ENCODE data around the gene HOXC12. TPM values are rescaled to one million over a fixed set of nuclear protein-coding genes. Genes with fewer than 3 reads are reported as not detected.
A peak's percentile ranks its signal among the peaks of the same experiment; 100 is the strongest.

HOXC12 gene
- total RNA-seq, 2 experiments from 2014 or later, result not detected

GRCh38 chr12:53970451-53970850 is 15.7 kb downstream of the HOXC12 start:
- no peaks in the 10 kb centered on the region for H3K9me3 ChIP-seq (ENCODE audit: low read length)
- no TSS peak for BruUV-seq (replicated peaks)
- intact Hi-C loops (cut with micrococcal nuclease; ENCODE audit: unreplicated experiment), result no loop called here

DNA sequence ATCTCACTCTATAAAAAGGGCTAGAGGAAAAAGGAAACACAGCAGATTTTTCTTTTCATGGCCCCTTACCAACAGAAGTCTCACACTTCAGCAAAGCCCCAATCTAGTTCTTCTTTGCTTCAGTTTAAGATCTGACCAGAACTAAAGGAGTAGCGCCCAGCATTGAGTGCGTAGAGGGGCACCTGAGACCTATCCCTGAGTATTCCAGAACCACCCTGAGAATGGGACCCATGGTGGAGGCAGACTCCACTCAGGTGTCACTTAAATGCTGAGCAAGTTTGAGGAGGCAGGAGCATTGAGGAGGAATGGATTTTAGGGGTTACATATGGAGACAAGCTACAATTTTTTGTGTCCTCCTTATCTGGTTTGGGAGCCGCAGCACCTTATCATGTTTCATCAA is 16.4 kb downstream of the HOXC12 start:
- Histone ChIP-seq H2AFZ (ENCODE audit: low read length) (no peak overlapping the region), H3K36me3 (ENCODE audit: insufficient read depth, low read length) (no peaks in the 10 kb centered on the region), H3K9me3 (ENCODE audit: low read length) (no peaks in the 10 kb centered on the region), H3K4me3 (ENCODE audit: low read depth, low read length, poor library complexity, severe bottlenecking) (no peak overlapping the region), H3K27ac (ENCODE audit: low read depth, low read length, poor library complexity, severe bottlenecking) (no peak overlapping the region), H3K79me2 (ENCODE audit: insufficient read depth, low read depth, low read length) (no peaks in the 10 kb centered on the region), H3K9me2 (ENCODE audit: insufficient read depth, low read length) (no peaks in the 10 kb centered on the region), H3K4me1 (ENCODE audit: insufficient read depth, low read length, poor library complexity, severe bottlenecking) (peaks cover 10% of the 10 kb centered on the region), H3K4me2 (ENCODE audit: low read length) (no peak overlapping the region), H4K20me1 (ENCODE audit: insufficient read depth, low read length) (no peaks in the 10 kb centered on the region)
- ChIA-PET CTCF (ENCODE audit: unreplicated experiment) (no interaction called here), POLR2A (no interaction called here)
- 0 out of 2 replicates have a peak, but pooled peaks have one; percentile 8 for TF ChIP-seq EZH2phosphoT487 (IDR thresholded peaks at IDR 0.05; ENCODE audit: borderline replicate concordance, low read depth, low read length)
- TF ChIP-seq, protein P1, sequence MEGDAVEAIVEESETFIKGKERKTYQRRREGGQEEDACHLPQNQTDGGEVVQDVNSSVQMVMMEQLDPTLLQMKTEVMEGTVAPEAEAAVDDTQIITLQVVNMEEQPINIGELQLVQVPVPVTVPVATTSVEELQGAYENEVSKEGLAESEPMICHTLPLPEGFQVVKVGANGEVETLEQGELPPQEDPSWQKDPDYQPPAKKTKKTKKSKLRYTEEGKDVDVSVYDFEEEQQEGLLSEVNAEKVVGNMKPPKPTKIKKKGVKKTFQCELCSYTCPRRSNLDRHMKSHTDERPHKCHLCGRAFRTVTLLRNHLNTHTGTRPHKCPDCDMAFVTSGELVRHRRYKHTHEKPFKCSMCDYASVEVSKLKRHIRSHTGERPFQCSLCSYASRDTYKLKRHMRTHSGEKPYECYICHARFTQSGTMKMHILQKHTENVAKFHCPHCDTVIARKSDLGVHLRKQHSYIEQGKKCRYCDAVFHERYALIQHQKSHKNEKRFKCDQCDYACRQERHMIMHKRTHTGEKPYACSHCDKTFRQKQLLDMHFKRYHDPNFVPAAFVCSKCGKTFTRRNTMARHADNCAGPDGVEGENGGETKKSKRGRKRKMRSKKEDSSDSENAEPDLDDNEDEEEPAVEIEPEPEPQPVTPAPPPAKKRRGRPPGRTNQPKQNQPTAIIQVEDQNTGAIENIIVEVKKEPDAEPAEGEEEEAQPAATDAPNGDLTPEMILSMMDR (conservative IDR thresholded peaks at IDR 0.05; ENCODE audit: low read length), result no peak
- no TSS peak for BruUV-seq (replicated peaks)
- DNase-seq (ENCODE audit: low spot score), result no peak
- intact Hi-C loops (cut with micrococcal nuclease; ENCODE audit: unreplicated experiment), result no loop called here

More at GRCh38 chr12:53970451-53970850, 15.7 kb downstream of the HOXC12 start:
- CTCF ChIA-PET (ENCODE audit: unreplicated experiment), result no interaction called here
- H4K20me1 ChIP-seq (ENCODE audit: insufficient read depth, low read length), result no peaks in the 10 kb centered on the region
- no peak overlapping the region for H3K4me2 ChIP-seq (ENCODE audit: low read length)
- TF ChIP-seq EZH2phosphoT487 (IDR thresholded peaks at IDR 0.05; ENCODE audit: borderline replicate concordance, low read depth, low read length), result no peak
- TF ChIP-seq, protein P1 (conservative IDR thresholded peaks at IDR 0.05; ENCODE audit: low read length), result no peak
- H3K4me3 ChIP-seq (ENCODE audit: low read depth, low read length, poor library complexity, severe bottlenecking), result no peak overlapping the region
- H3K79me2 ChIP-seq (ENCODE audit: insufficient read depth, low read depth, low read length), result no peaks in the 10 kb centered on the region
- no peak for DNase-seq (ENCODE audit: low spot score)
- H3K9me2 ChIP-seq (ENCODE audit: insufficient read depth, low read length), result no peaks in the 10 kb centered on the region
- H3K27ac ChIP-seq (ENCODE audit: low read depth, low read length, poor library complexity, severe bottlenecking), result no peak overlapping the region
- H3K4me1 ChIP-seq (ENCODE audit: insufficient read depth, low read length, poor library complexity, severe bottlenecking), result peaks cover 10% of the 10 kb centered on the region
- H2AFZ ChIP-seq (ENCODE audit: low read length), result no peak overlapping the region
- POLR2A ChIA-PET, result no interaction called here
- no peaks in the 10 kb centered on the region for H3K36me3 ChIP-seq (ENCODE audit: insufficient read depth, low read length)

- Histone ChIP-seq H2AFZ (ENCODE audit: low read length) (no peak overlapping the region), H3K4me2 (ENCODE audit: low read length) (no peak overlapping the region), H3K36me3 (ENCODE audit: insufficient read depth, low read length) (no peaks in the 10 kb centered on the region), H4K20me1 (ENCODE audit: insufficient read depth, low read length) (no peaks in the 10 kb centered on the region), H3K9me2 (ENCODE audit: insufficient read depth, low read length) (no peaks in the 10 kb centered on the region), H3K79me2 (ENCODE audit: insufficient read depth, low read depth, low read length) (no peaks in the 10 kb centered on the region), H3K27ac (ENCODE audit: low read depth, low read length, poor library complexity, severe bottlenecking) (no peak overlapping the region), H3K9me3 (ENCODE audit: low read length) (no peaks in the 10 kb centered on the region), H3K4me1 (ENCODE audit: insufficient read depth, low read length, poor library complexity, severe bottlenecking) (peaks cover 13% of the 10 kb centered on the region), H3K4me3 (ENCODE audit: low read depth, low read length, poor library complexity, severe bottlenecking) (no peak overlapping the region)
- DNase-seq (ENCODE audit: low spot score), result no peak
- intact Hi-C loops (cut with micrococcal nuclease; ENCODE audit: unreplicated experiment), result no loop called here
- TF ChIP-seq EZH2phosphoT487 (IDR thresholded peaks at IDR 0.05; ENCODE audit: borderline replicate concordance, low read depth, low read length), result no peak
- TF ChIP-seq, protein P1 (conservative IDR thresholded peaks at IDR 0.05; ENCODE audit: low read length), result no peak
- ChIA-PET CTCF (ENCODE audit: unreplicated experiment) (interaction anchor here (0.5 kb wide), 1 partner anchor 22 kb away, joined by 3 read pairs; no protein-coding TSS in a partner anchor), POLR2A (interaction anchor here (0.6 kb wide), 1 partner anchor 235 kb away, joined by 3 read pairs; no protein-coding TSS in a partner anchor)
- BruUV-seq (replicated peaks), result no TSS peak
Measured at GRCh38 chr12:53971686-53972085, 17.0 kb downstream of the HOXC12 start.

Measured in OCI-LY7 (cell line).